GM15510 (cell line): ENCODE data around the gene NBPF14.
A peak's percentile ranks its signal among the peaks of the same experiment; 100 is the strongest.
"Not testable (repeated sequence)": the region's sequence is repeated elsewhere in the genome, so short reads cannot be mapped to it uniquely, and the experiment has no call there.

Experiments
- POLR2A ChIP-seq: IDR thresholded peaks from 3 replicates; pipeline ENCODE4 v1.6.1; 2011; ENCODE audit warnings: borderline replicate concordance; ENCODE audit not compliant: insufficient read length; ENCODE audit errors: extremely low read depth

NBPF14 gene

GRCh38 chr1:148595911-148596310 lies at the start of gene NBPF14:
Gene NBPF14, minus strand, starts transcription at chr1:148596011. Its CDS starts 294 bp downstream, at chr1:148595717.
- not testable (repeated sequence) for TF ChIP-seq POLR2A

- TF ChIP-seq POLR2A, result peak; percentile 92
These were observed 73.1 kb downstream of the NBPF14 start for GRCh38 chr1:148522561-148523204.

GRCh38 chr1:148483029-148483428 lies 112.8 kb downstream of the NBPF14 start, which contains the start of gene PPIAL4G:
Gene PPIAL4G, minus strand, starts transcription at chr1:148483302. Its CDS starts 50 bp downstream, at chr1:148483252.
- TF ChIP-seq POLR2A, result not testable (repeated sequence)
